HT1080 (cell line): ENCODE data around the gene DOC2B. TPM values are rescaled to one million over a fixed set of nuclear protein-coding genes. Genes with fewer than 3 reads are reported as not detected.
"Not testable (repeated sequence)": the region's sequence is repeated elsewhere in the genome, so short reads cannot be mapped to it uniquely, and the experiment has no call there.

Experiments
- DNase-seq: peaks from one replicate; pipeline ENCODE4 v3.0.0-alpha.2; 2015; ENCODE audit warnings: low read depth
- total RNA-seq: library from RNA; depleted of rRNA; stranded (reverse); fragments of >200 nt; shearing (Covaris generic); gene quantifications from 2 replicates; pipeline ENCODE4 v1.2.3, GENCODE V29; 2014

The DOC2B gene
- total RNA-seq, 1 experiment from 2014 or later: not detected

- DNase-seq: no peak
Measured at GRCh38 chr17:213286-214105, 32.0 kb upstream of the DOC2B start.

- DNase-seq: no peak
Measured at GRCh38 chr17:210402-210801, 29.0 kb upstream of the DOC2B start.

GRCh38 chr17:208429-208828 lies 27.0 kb upstream of the DOC2B start:
- DNase-seq: no peak

GRCh38 chr17:207775-208174 lies 26.3 kb upstream of the DOC2B start:
- no peak for DNase-seq

GRCh38 chr17:206941-207560 lies 25.6 kb upstream of the DOC2B start:
- DNase-seq: no peak

GRCh38 chr17:206484-206883 lies 25.0 kb upstream of the DOC2B start:
- not testable (repeated sequence) for DNase-seq

- no peak for DNase-seq
Measured at GRCh38 chr17:205817-206216, 24.4 kb upstream of the DOC2B start.

- DNase-seq: no peak
Measured at GRCh38 chr17:205148-205669, 23.8 kb upstream of the DOC2B start.

GRCh38 chr17:204427-205147 lies 23.1 kb upstream of the DOC2B start:
- DNase-seq: no peak

GRCh38 chr17:202501-202951 lies 21.1 kb upstream of the DOC2B start:
- no peak for DNase-seq

- not testable (repeated sequence) for DNase-seq
Measured at GRCh38 chr17:201736-202135, 20.3 kb upstream of the DOC2B start.

- DNase-seq: not testable (repeated sequence)
Measured at GRCh38 chr17:201257-201656, 19.8 kb upstream of the DOC2B start.

- no peak for DNase-seq
Measured at GRCh38 chr17:200586-200985, 19.1 kb upstream of the DOC2B start.

- DNase-seq: no peak
Measured at GRCh38 chr17:199806-200545, 18.5 kb upstream of the DOC2B start.

GRCh38 chr17:199191-199604 lies 17.7 kb upstream of the DOC2B start:
- DNase-seq: no peak

- DNase-seq: not testable (repeated sequence)
Measured at GRCh38 chr17:198225-198624, 16.8 kb upstream of the DOC2B start.

- DNase-seq: no peak
Measured at GRCh38 chr17:197352-197751, 15.9 kb upstream of the DOC2B start.

- no peak for DNase-seq
Measured at GRCh38 chr17:194828-195602, 13.6 kb upstream of the DOC2B start.

GRCh38 chr17:193841-194806 lies 12.7 kb upstream of the DOC2B start:
- DNase-seq: no peak
